Activated CD8-positive, alpha-beta memory T cell treated with anti-CD3 and anti-CD28 coated beads for 48 hours (primary cell): ENCODE measurements around the gene YRDC.
"Not testable (repeated sequence)": the region's sequence is repeated elsewhere in the genome, so short reads cannot be mapped to it uniquely, and the experiment has no call there.

Experiments
- DNase-seq, 3 experiments: peaks; one replicate each; pipeline ENCODE4 v3.0.0-alpha.2; 2020; ENCODE audit warnings: low read depth in 2 of 3, low spot score in 2 of 3

The YRDC gene

GRCh38 chr1:37776946-37777516, 31.0 kb downstream of the YRDC start:
- DNase-seq = no peak

GRCh38 chr1:37771440-37771839, 36.6 kb downstream of the YRDC start:
- not testable (repeated sequence) for DNase-seq

- no peak for DNase-seq
Measured at GRCh38 chr1:37767488-37767887, 40.5 kb downstream of the YRDC start.

GRCh38 chr1:37765916-37766664, 41.9 kb downstream of the YRDC start:
- DNase-seq = no peak

GRCh38 chr1:37764888-37765441, 43.0 kb downstream of the YRDC start, which contains the start of gene EPHA10:
TSS of gene EPHA10 (minus strand) at chr1:37765120. CDS start at chr1:37765066, 54 bp downstream.
- no peak for DNase-seq

GRCh38 chr1:37764414-37764825, 43.6 kb downstream of the YRDC start:
- DNase-seq = peak in 1 of 3 experiments; percentile 47

GRCh38 chr1:37763791-37764413, 44.1 kb downstream of the YRDC start:
- no peak for DNase-seq

- no peak for DNase-seq
Measured at GRCh38 chr1:37762516-37762915, 45.5 kb downstream of the YRDC start.

GRCh38 chr1:37761416-37762095, 46.5 kb downstream of the YRDC start:
- no peak for DNase-seq

GRCh38 chr1:37759451-37759850, 48.6 kb downstream of the YRDC start:
- DNase-seq = no peak

- no peak for DNase-seq
Measured at GRCh38 chr1:37755951-37756560, 52.0 kb downstream of the YRDC start.

- DNase-seq = no peak
Measured at GRCh38 chr1:37755290-37755689, 52.7 kb downstream of the YRDC start.

GRCh38 chr1:37753473-37754321, 54.3 kb downstream of the YRDC start:
- no peak for DNase-seq
